Prostate gland (tissue), 2 donors: Measurements from ENCODE around the gene MORN1.

Experiments used
- POLR2A ChIP-seq: fragments of 450-650 bp; IDR thresholded peaks from one replicate; pipeline ENCODE4 v1.6.1; 2016; ENCODE audit warnings: antibody characterized with exemption, mild to moderate bottlenecking
- POLR2AphosphoS5 ChIP-seq: sonication (generic); formaldehyde crosslinking; IDR thresholded peaks from one replicate; pipeline ENCODE4 v1.6.1; 2017; ENCODE audit warnings: antibody characterized with exemption
- TF ChIP-seq, protein P1 (sequence below), 4 experiments: fragments of 200-600 bp in 2 of 4; fragments of 450-650 bp in 2 of 4; sonication (generic) in 2 of 4; IDR thresholded peaks; 1 replicate in 3 of 4; 2 replicates in 1 of 4; pipeline ENCODE4 v1.5.1; 2016 to 2019; ENCODE audit warnings: antibody characterized with exemption in 4 of 4, mild to moderate bottlenecking in 2 of 4, moderate library complexity in 2 of 4

GRCh38 chr1:2331200-2331544, 60.2 kb downstream of the MORN1 start:
- TF ChIP-seq, protein P1, sequence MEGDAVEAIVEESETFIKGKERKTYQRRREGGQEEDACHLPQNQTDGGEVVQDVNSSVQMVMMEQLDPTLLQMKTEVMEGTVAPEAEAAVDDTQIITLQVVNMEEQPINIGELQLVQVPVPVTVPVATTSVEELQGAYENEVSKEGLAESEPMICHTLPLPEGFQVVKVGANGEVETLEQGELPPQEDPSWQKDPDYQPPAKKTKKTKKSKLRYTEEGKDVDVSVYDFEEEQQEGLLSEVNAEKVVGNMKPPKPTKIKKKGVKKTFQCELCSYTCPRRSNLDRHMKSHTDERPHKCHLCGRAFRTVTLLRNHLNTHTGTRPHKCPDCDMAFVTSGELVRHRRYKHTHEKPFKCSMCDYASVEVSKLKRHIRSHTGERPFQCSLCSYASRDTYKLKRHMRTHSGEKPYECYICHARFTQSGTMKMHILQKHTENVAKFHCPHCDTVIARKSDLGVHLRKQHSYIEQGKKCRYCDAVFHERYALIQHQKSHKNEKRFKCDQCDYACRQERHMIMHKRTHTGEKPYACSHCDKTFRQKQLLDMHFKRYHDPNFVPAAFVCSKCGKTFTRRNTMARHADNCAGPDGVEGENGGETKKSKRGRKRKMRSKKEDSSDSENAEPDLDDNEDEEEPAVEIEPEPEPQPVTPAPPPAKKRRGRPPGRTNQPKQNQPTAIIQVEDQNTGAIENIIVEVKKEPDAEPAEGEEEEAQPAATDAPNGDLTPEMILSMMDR (IDR thresholded peaks at IDR 0.05), result no peak
- TF ChIP-seq POLR2AphosphoS5 (no peak), POLR2A (no peak)
